Pancreas (tissue), 10 donors: Measurements from ENCODE around the gene NPTX1. TPM values are rescaled to one million over a fixed set of nuclear protein-coding genes. Genes with fewer than 3 reads are reported as not detected.
A peak's percentile ranks its signal among the peaks of the same experiment; 100 is the strongest.

Experiments used
- ATAC-seq, 4 donors: fragments of 200-7000 bp; cut with Tn5 transposase; one replicate each; pipeline versions ENCODE4 v1.8.0 to v1.9.1; 2020; ENCODE audit warnings: mild to moderate bottlenecking in 4 of 4, moderate library complexity in 4 of 4
- DNase-seq, 6 donors: peaks; one replicate each; pipeline ENCODE4 v3.0.0-alpha.2; 2020
- FAIRE-seq: peaks from 2 replicates; lab custom pipeline; 2012; peaks lifted over from hg19 to GRCh38; lab: Jason Lieb, UNC
- H3K27ac ChIP-seq, 4 donors: fragments of 200-600 bp; sonication (generic); 1 replicate in 3 of 4; 2 replicates in 1 of 4; pipeline versions ENCODE4 v1.5.0 to v1.8.0; 2020
- H3K27me3 ChIP-seq, 4 donors: fragments of 200-600 bp; one replicate each; pipeline ENCODE4 v1.8.0; 2021
- H3K36me3 ChIP-seq, 3 donors: fragments of 200-600 bp; sonication (generic) in 1 of 3; one replicate each; pipeline versions ENCODE4 v1.5.0 to v1.8.0; 2020 to 2021
- H3K4me1 ChIP-seq, 3 donors: fragments of 200-600 bp; one replicate each; pipeline ENCODE4 v1.8.0; 2021
- H3K4me3 ChIP-seq, 4 donors: fragments of 200-600 bp; sonication (generic) in 2 of 4; one replicate each; pipeline versions ENCODE4 v1.5.0 to v1.8.0; 2020 to 2021
- H3K9me3 ChIP-seq, 4 donors: fragments of 200-600 bp; one replicate each; pipeline ENCODE4 v1.8.0; 2021
- WGBS, 2 donors: extraction: QIAGEN DNeasy Blood & Tissue Kit; methylation state at CpG; one replicate each; pipeline ENCODE4 v1.1.7; 2013; 5-methylcytosine and 5-hydroxymethylcytosine counted together
- intact Hi-C, 3 donors: fragments of 100-400 bp; cut with DNase I; formaldehyde crosslinking; loops; one replicate each; pipeline versions ENCODE4 v1.11.1 to v1.14.2; 2022
- polyA plus RNA-seq, 2 donors: library from polyadenylated mRNA; stranded (reverse); fragments of 200-250 nt; gene quantifications; one replicate each; pipeline ENCODE4 v1.2.3, GENCODE V29; 2013
- total RNA-seq, 6 donors: library from RNA; stranded (reverse); fragmentation: NEBNext Ultra II Directional in 4 of 6; extraction: Animal tissue kit (Norgen Biotek cat#: 25700) in 4 of 6; gene quantifications; one replicate each; pipeline versions ENCODE4 v1.2.1 to v1.2.4, GENCODE V29; 2021 to 2023
- TF ChIP-seq, protein P1 (sequence below), 4 donors: fragments of 200-600 bp; sonication (generic) in 3 of 4; IDR thresholded peaks; one replicate each; pipeline versions ENCODE4 v1.5.0 to v1.8.0; 2021; ENCODE audit warnings: antibody characterized with exemption in 4 of 4
- donor health status: healthy with polysubstance abuse.
- donor health status: DM: no; HTN: no; CAD: no; lungs with moderate emphysema.
- donor health status: DM: no; HTN: no; CAD: no.
- donor health status: control.
- donor health status: control.
- donor health status: Bipolar disorder and iron deficiency.
- donor health status: DM: yes; HTN: yes; CAD: no.
- donor health status: DM: no; HTN: no; CAD: no.
- donor health status: DM: no; HTN: no; CAD: no.
- donor health status: DM: yes; HTN: yes; CAD: no.

NPTX1 gene
- total and polyA plus RNA-seq, 8 donors, result 0.04 to 1.1 (median 0.19) TPM; not detected in 1

DNA sequence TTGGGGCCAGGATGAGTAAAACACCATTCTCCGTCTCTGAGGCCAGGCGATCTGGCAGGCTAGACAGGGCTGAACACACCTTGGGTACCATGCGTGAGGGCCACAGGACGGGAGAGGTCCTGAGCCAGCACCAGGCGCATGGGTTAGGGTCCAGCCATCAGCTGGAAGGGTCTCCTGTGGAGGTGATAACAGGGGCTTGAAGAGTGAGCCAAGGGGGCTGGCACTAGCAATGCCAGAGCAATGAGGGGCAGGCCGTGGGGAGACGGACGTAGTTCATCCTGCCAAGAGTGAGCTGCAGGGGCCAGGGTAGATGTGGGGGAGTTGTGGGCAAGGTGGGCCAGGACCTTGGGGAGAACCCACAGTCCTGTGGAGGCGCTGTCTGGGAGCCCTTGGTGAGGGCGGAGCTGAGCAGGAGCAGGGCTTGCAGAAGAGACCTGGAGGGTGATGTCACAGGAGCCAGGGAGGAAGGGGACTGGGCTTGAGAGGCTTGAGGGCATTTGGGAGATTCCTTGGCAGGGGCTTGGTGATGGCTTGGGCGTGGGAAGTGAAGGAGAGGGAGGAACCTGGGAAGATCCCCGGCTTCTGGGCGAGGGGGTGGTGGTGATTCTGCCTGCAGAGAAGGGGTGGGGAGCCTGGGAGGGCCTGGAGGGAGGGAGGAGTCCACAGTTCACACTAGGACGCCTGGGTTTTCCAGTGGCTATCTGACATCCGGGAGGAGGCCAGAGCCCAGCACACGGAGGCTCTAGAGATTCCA is 6.3 kb upstream of the NPTX1 start:
- TF ChIP-seq, protein P1, sequence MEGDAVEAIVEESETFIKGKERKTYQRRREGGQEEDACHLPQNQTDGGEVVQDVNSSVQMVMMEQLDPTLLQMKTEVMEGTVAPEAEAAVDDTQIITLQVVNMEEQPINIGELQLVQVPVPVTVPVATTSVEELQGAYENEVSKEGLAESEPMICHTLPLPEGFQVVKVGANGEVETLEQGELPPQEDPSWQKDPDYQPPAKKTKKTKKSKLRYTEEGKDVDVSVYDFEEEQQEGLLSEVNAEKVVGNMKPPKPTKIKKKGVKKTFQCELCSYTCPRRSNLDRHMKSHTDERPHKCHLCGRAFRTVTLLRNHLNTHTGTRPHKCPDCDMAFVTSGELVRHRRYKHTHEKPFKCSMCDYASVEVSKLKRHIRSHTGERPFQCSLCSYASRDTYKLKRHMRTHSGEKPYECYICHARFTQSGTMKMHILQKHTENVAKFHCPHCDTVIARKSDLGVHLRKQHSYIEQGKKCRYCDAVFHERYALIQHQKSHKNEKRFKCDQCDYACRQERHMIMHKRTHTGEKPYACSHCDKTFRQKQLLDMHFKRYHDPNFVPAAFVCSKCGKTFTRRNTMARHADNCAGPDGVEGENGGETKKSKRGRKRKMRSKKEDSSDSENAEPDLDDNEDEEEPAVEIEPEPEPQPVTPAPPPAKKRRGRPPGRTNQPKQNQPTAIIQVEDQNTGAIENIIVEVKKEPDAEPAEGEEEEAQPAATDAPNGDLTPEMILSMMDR (IDR thresholded peaks at IDR 0.05), result no peak
- H3K27ac ChIP-seq, result no peak overlapping the region
- peak in 1 of 6 donors; percentile 41 for DNase-seq
- peaks cover 0 to 21% (median 6%) of the 10 kb centered on the region in 4 donors for H3K27me3 ChIP-seq
- no peaks in the 10 kb centered on the region for H3K36me3 ChIP-seq
- ATAC-seq, result no peak
- H3K4me3 ChIP-seq, result no peak overlapping the region
- 65 to 67% methylated on average over 16 of the region's 16 CpGs for WGBS, 2 donors
- intact Hi-C loops, result no loop called here
- peaks cover 2 to 8% (median 4%) of the 10 kb centered on the region in 3 donors for H3K4me1 ChIP-seq
- no peak for FAIRE-seq
- no peaks in the 10 kb centered on the region for H3K9me3 ChIP-seq

DNA sequence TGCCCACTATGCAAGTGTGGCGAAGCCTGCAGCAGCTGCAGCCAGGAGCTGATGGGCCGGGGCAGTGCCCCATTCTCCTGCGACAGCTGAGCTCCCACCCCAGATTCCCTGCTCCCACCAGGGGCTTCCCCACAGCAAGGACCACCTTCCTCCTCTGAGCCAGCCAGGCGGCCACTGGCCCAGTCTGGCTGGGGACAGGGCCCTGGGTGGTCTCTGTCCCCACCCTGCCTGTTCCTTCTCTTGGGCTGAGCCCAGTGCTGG is 5.6 kb upstream of the NPTX1 start:
- TF ChIP-seq, protein P1 (IDR thresholded peaks at IDR 0.05), result no peak
- Histone ChIP-seq H3K27me3 (peaks cover 0 to 28% (median 10%) of the 10 kb centered on the region in 4 donors), H3K4me1 (peaks cover 5 to 12% (median 9%) of the 10 kb centered on the region in 3 donors), H3K27ac (no peak overlapping the region), H3K36me3 (no peaks in the 10 kb centered on the region), H3K4me3 (no peak overlapping the region), H3K9me3 (no peaks in the 10 kb centered on the region)
- 84 to 86% methylated on average over 4 of the region's 4 CpGs for WGBS, 2 donors
- intact Hi-C loops, result no loop called here
- no peak for FAIRE-seq
- DNase-seq, result no peak
- no peak for ATAC-seq

DNA sequence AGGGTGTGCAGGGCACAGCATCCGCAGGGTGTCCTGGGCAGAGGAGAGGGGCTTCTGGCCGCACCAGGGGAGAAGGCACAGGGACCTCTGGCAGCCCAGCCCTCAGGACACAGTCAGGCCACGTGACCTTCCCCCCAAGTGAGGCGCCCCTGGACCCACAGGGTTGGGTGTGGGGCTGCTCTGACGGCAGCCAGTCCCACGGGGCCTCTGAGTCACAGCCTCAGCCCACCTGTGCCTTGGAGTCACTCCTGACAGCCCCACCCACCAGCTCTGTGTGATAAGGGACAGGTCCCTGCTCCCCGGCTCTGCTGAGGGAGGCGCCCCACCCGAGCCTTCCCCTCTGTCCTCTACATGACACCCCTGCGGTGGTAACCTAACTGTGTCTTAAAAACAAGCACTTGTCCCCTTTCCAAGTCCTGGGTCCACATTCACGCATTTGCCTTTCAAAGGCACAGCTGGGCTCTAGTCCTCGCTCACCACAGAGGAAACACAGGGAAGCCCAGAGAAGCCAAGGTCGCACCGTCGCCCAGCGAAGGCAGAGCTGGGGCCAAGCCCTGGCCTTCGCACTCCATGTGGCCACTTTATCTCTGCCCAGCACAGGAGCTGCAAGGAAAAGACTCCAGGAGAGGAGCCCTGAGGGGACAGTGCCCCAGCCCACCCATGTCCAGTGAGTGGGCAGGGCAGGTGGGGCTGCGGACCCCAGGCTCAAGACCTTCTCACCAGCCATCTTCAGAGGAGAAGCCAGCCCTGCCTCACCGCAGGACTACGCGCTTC is 5.1 kb upstream of the NPTX1 start:
- peak in 1 of 6 donors; percentile 58 for DNase-seq
- FAIRE-seq, result no peak
- peaks cover 0 to 32% (median 10%) of the 10 kb centered on the region in 4 donors for H3K27me3 ChIP-seq
- H3K36me3 ChIP-seq, result no peaks in the 10 kb centered on the region
- intact Hi-C loops, result no loop called here
- H3K4me1 ChIP-seq, result peaks cover 5 to 14% (median 12%) of the 10 kb centered on the region in 3 donors
- no peaks in the 10 kb centered on the region for H3K9me3 ChIP-seq
- H3K4me3 ChIP-seq, result no peak overlapping the region
- ATAC-seq, result peak in 2 of 4 donors; percentile 57 to 66
- WGBS, 2 donors, result 30 to 37% methylated on average over 19 to 21 of the region's 21 CpGs
- TF ChIP-seq, protein P1 (IDR thresholded peaks at IDR 0.05), result no peak
- H3K27ac ChIP-seq, result no peak overlapping the region

- TF ChIP-seq, protein P1 (IDR thresholded peaks at IDR 0.05), result no peak
- Histone ChIP-seq H3K27me3 (peaks cover 0 to 36% (median 10%) of the 10 kb centered on the region in 4 donors), H3K27ac (no peak overlapping the region), H3K4me3 (no peak overlapping the region), H3K36me3 (no peaks in the 10 kb centered on the region), H3K4me1 (peaks cover 5 to 23% (median 12%) of the 10 kb centered on the region in 3 donors), H3K9me3 (no peaks in the 10 kb centered on the region)
- intact Hi-C loops, result no loop called here
- no peak for FAIRE-seq
- no peak for DNase-seq
- 80 to 89% methylated on average over 7 of the region's 7 CpGs for WGBS, 2 donors
- ATAC-seq, result no peak
Observed at GRCh38 chr17:80480248-80480647, 3.8 kb upstream of the NPTX1 start.
